Coronary artery (tissue), 2 donors: ENCODE data around the gene MARK1.

Experiments
- DNase-seq: peaks from one replicate; pipeline ENCODE4 v3.0.0-alpha.2; 2017; ENCODE audit warnings: low spot score
- H3K27ac ChIP-seq, 2 donors: fragments of 200-600 bp; sonication (generic); one replicate each; pipeline ENCODE4 v1.5.1; 2016 to 2019
- H3K4me3 ChIP-seq: fragments of 200-600 bp; sonication (generic); 2 replicates; pipeline ENCODE4 v1.5.1; 2016; ENCODE audit warnings: mild to moderate bottlenecking, moderate library complexity
- CTCF ChIP-seq: fragments of 200-600 bp; sonication (generic); IDR thresholded peaks from one replicate; pipeline ENCODE4 v1.5.1; 2019; ENCODE audit warnings: antibody characterized with exemption

The MARK1 gene

GRCh38 chr1:220687809-220688208 lies 159.9 kb downstream of the MARK1 start:
- no peak overlapping the region for H3K4me3 ChIP-seq
- DNase-seq, result no peak
- H3K27ac ChIP-seq, result no peak overlapping the region
- no peak for TF ChIP-seq CTCF

GRCh38 chr1:220689666-220690065 lies 161.7 kb downstream of the MARK1 start:
- Histone ChIP-seq H3K27ac (no peak overlapping the region), H3K4me3 (peak overlapping the region; percentile 88)
- DNase-seq, result no peak
- no peak for TF ChIP-seq CTCF

- peak; percentile 96 for TF ChIP-seq CTCF
- peak; percentile 83 for DNase-seq
- Histone ChIP-seq H3K27ac (peak within 1 kb of the TSS in 1 of 2 donors; percentile 35), H3K4me3 (peak within 1 kb of the TSS; percentile 88)
These were observed 162.5 kb downstream of the MARK1 start, which contains the start of gene C1orf115 for GRCh38 chr1:220690140-220691052. Gene C1orf115, plus strand, starts transcription at chr1:220690363. Its CDS starts 40 bp downstream, at chr1:220690403.

GRCh38 chr1:220691053-220691684 lies 163.2 kb downstream of the MARK1 start:
- Histone ChIP-seq H3K27ac (no peak overlapping the region), H3K4me3 (peak overlapping the region; percentile 88)
- TF ChIP-seq CTCF, result no peak
- no peak for DNase-seq

- no peak for DNase-seq
- no peak overlapping the region for H3K4me3 ChIP-seq
- no peak for TF ChIP-seq CTCF
- no peak overlapping the region for H3K27ac ChIP-seq
These were observed 164.7 kb downstream of the MARK1 start for GRCh38 chr1:220692436-220693228.

- Histone ChIP-seq H3K27ac (no peak overlapping the region), H3K4me3 (no peak overlapping the region)
- no peak for DNase-seq
- TF ChIP-seq CTCF, result no peak
These were observed 167.0 kb downstream of the MARK1 start for GRCh38 chr1:220694866-220695382.
